Measurements from ENCODE around the gene ZNF260.

The ZNF260 gene

GRCh38 chr19:36489118-36489919 is 38.8 kb downstream of the ZNF260 start, which contains the start of gene ZNF566:
ZNF566 (minus strand) TSS chr19:36489561; CDS start chr19:36476557, 13,004 bp downstream.
- DNase-seq = peak; percentile 99

GRCh38 chr19:36488846-36489117 is 39.3 kb downstream of the ZNF260 start:
- peak; percentile 76 for DNase-seq

DNA sequence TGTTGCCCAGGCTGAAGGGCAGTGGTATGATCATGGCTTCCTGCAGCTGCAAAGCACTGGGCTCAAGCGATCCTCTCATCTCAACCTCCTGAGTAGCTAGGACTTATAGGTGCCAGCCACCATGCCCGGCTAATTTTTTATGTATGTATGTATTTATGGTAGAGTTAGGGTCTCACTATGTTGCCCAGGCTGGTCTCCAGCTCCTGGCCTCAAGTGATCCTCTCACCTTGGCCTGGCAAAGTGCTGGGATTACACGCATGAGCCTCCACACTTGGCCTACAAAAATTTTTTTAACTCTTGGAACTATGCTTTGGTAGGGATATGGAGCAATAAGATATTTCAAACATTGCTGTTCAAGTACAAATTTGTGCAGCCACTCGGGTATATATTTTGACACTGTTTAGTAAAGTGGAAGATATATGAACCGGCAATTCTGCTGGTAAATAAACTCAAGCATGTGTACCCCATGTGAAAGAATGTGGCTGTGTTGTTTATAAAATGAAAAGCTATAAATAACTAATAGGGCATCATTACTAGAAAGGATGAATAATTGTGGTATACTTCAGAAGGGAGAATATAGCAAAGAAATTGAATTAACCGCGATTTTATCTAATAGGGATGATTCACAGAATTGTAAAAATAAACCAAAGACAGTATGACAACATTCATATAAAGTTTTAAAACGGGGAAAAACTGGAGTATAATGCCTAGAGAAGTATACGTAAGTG is 39.8 kb downstream of the ZNF260 start:
- no peak for DNase-seq

- DNase-seq = no peak
Measured at GRCh38 chr19:36483653-36484052, 44.4 kb downstream of the ZNF260 start.

GRCh38 chr19:36482876-36483275 is 45.2 kb downstream of the ZNF260 start:
- DNase-seq = no peak

Measured in NCI-H69 (cell line).